Measurements from ENCODE around the gene GJA3. TPM values are rescaled to one million over a fixed set of nuclear protein-coding genes. Genes with fewer than 3 reads are reported as not detected.

GJA3 gene
- under 0.01 and 0.35 TPM in 2 replicates for total RNA-seq

GRCh38 chr13:20160306-20161274 lies at the start of gene GJA3:
Gene GJA3, minus strand, starts transcription at chr13:20161052. Its CDS starts 17,764 bp downstream, at chr13:20143288.

GRCh38 chr13:20192836-20193161 lies 31.9 kb upstream of the GJA3 start, which contains the start of gene GJB2:
Gene GJB2, minus strand, starts transcription at chr13:20192938. Its CDS starts 3,357 bp downstream, at chr13:20189581.

Other genes with a start within 250 kb of the GJA3 start
- 27.1 and 40.4 TPM in 2 replicates for gene ZMYM2, start 202.3 kb downstream of the GJA3 start, total RNA-seq
- 1.4 and 3.2 TPM in 2 replicates for gene GJB2, start 31.9 kb upstream of the GJA3 start, total RNA-seq
- not detected in 2 replicates for gene GJB6, start 71.3 kb upstream of the GJA3 start, total RNA-seq

Data from myometrial cell (primary cell).